WTC11 (cell line): ENCODE results near the gene NAV3. TPM values are rescaled to one million over a fixed set of nuclear protein-coding genes. Genes with fewer than 3 reads are reported as not detected.

Experiments
- ATAC-seq: fragments of 200-7000 bp; cut with Tn5 transposase; 2 replicates; pipeline ENCODE4 v1.10.0; 2021; ENCODE audit warnings: mild to moderate bottlenecking, moderate library complexity
- CTCF ChIA-PET: fragments of 300-600 bp; sonication (Branson Sonifier 250); formaldehyde crosslinking; loops from one replicate; lab custom pipeline; 2021; ENCODE audit warnings: antibody characterized with exemption; lab: Charles Lee
- POLR2A ChIA-PET: fragments of 350-600 bp; sonication (Branson Sonifier 250); formaldehyde crosslinking; loops from one replicate; lab custom pipeline; 2021; ENCODE audit warnings: antibody characterized with exemption; lab: Charles Lee
- DNase-seq: peaks from one replicate; pipeline ENCODE4 v3.0.0; 2021; ENCODE audit warnings: low spot score
- H3K27ac Mint-ChIP-seq: 2 replicates; pipeline ENCODE4 v1.8.0; 2021; ENCODE audit warnings: mixed read lengths
- H3K27me3 Mint-ChIP-seq: 2 replicates; pipeline ENCODE4 v1.8.0; 2021; ENCODE audit warnings: low read depth, mild to moderate bottlenecking, moderate library complexity, mixed read lengths
- H3K36me3 Mint-ChIP-seq: 2 replicates; pipeline ENCODE4 v1.8.0; 2021; ENCODE audit warnings: mixed read lengths
- H3K4me1 Mint-ChIP-seq: 2 replicates; pipeline ENCODE4 v1.8.0; 2022; ENCODE audit warnings: mixed read lengths
- H3K4me3 Mint-ChIP-seq: 2 replicates; pipeline ENCODE4 v1.8.0; 2021; ENCODE audit warnings: mild to moderate bottlenecking, moderate library complexity, mixed read lengths
- H3K9me3 Mint-ChIP-seq: 2 replicates; pipeline ENCODE4 v1.8.0; 2021; ENCODE audit warnings: mixed read lengths
- ATF2 ChIP-seq: sonication (generic); formaldehyde crosslinking; IDR thresholded peaks from 2 replicates; pipeline ENCODE4 v1.8.1; 2022; ENCODE audit warnings: low read depth, missing genetic modification reagents, borderline replicate concordance
- ATF3 ChIP-seq: sonication (generic); formaldehyde crosslinking; conservative IDR thresholded peaks from 2 replicates; pipeline ENCODE4 v1.8.1; 2022; ENCODE audit warnings: mild to moderate bottlenecking, missing genetic modification reagents
- EMX1 ChIP-seq: fragments of 250-450 bp; sonication (Bioruptor Pico); IDR thresholded peaks from 2 replicates; pipeline ENCODE4 v1.8.0; 2021; ENCODE audit warnings: mild to moderate bottlenecking
- GABPB1 ChIP-seq: sonication (generic); formaldehyde crosslinking; IDR thresholded peaks from 2 replicates; pipeline ENCODE4 v1.8.1; 2023; ENCODE audit warnings: mild to moderate bottlenecking, missing genetic modification reagents
- NR3C1 ChIP-seq: sonication (generic); formaldehyde crosslinking; conservative IDR thresholded peaks from 2 replicates; pipeline ENCODE4 v1.8.1; 2023; ENCODE audit warnings: low read depth, mild to moderate bottlenecking, missing genetic modification reagents
- PRDM15 ChIP-seq: sonication (generic); formaldehyde crosslinking; IDR thresholded peaks from 2 replicates; pipeline ENCODE4 v1.8.0; 2022; ENCODE audit warnings: missing genetic modification reagents
- PRRX2 ChIP-seq: fragments of 250-450 bp; sonication (Bioruptor Pico); IDR thresholded peaks from 2 replicates; pipeline ENCODE4 v1.8.0; 2021; ENCODE audit warnings: mild to moderate bottlenecking
- RORB ChIP-seq: fragments of 250-450 bp; sonication (Bioruptor Pico); IDR thresholded peaks from 2 replicates; pipeline ENCODE4 v1.9.0; 2021; ENCODE audit warnings: mild to moderate bottlenecking
- SMAD3 ChIP-seq: sonication (generic); formaldehyde crosslinking; IDR thresholded peaks from 2 replicates; pipeline ENCODE4 v1.8.0; 2022; ENCODE audit warnings: missing genetic modification reagents, mild to moderate bottlenecking, borderline replicate concordance
- SMAD4 ChIP-seq: sonication (generic); formaldehyde crosslinking; IDR thresholded peaks from 2 replicates; pipeline ENCODE4 v1.8.0; 2022; ENCODE audit warnings: mild to moderate bottlenecking, missing genetic modification reagents
- SOX15 ChIP-seq: fragments of 250-450 bp; sonication (Bioruptor Pico); IDR thresholded peaks from 2 replicates; pipeline ENCODE4 v1.9.0; 2021; ENCODE audit warnings: mild to moderate bottlenecking
- SP1 ChIP-seq: sonication (generic); formaldehyde crosslinking; conservative IDR thresholded peaks from 2 replicates; pipeline ENCODE4 v1.8.1; 2022; ENCODE audit warnings: missing genetic modification reagents
- TCF7 ChIP-seq: sonication (generic); formaldehyde crosslinking; IDR thresholded peaks from 2 replicates; pipeline ENCODE4 v1.8.0; 2022; ENCODE audit warnings: mild to moderate bottlenecking, low read depth, missing genetic modification reagents, moderate library complexity
- TEAD1 ChIP-seq: sonication (generic); formaldehyde crosslinking; IDR thresholded peaks from 2 replicates; pipeline ENCODE4 v1.8.0; 2022; ENCODE audit warnings: mild to moderate bottlenecking, missing genetic modification reagents
- ZBTB21 ChIP-seq: sonication (generic); formaldehyde crosslinking; IDR thresholded peaks from 2 replicates; pipeline ENCODE4 v1.8.1; 2023; ENCODE audit warnings: mild to moderate bottlenecking, missing genetic modification reagents, borderline replicate concordance
- ZNF425 ChIP-seq: fragments of 250-450 bp; sonication (Bioruptor Pico); conservative IDR thresholded peaks from 2 replicates; pipeline ENCODE4 v1.9.0; 2021; ENCODE audit warnings: mild to moderate bottlenecking
- ZNF532 ChIP-seq: fragments of 250-450 bp; sonication (Bioruptor Pico); IDR thresholded peaks from 2 replicates; pipeline ENCODE4 v1.9.0; 2021; ENCODE audit warnings: mild to moderate bottlenecking, borderline replicate concordance
- total RNA-seq: library from RNA; stranded (reverse); gene quantifications from 3 replicates; pipeline ENCODE4 v1.2.3, GENCODE V29; 2021

The NAV3 gene
- total RNA-seq, 1 experiment from 2014 or later = 3.3 TPM

- Mint-ChIP-seq H3K4me3 (no peak overlapping the region), H3K36me3 (no peaks in the 10 kb centered on the region), H3K27ac (no peak overlapping the region), H3K27me3 (no peaks in the 10 kb centered on the region), H3K4me1 (0 out of 2 replicates have a peak, but pooled peaks cover 4% of the 10 kb centered on the region), H3K9me3 (no peaks in the 10 kb centered on the region)
- TF ChIP-seq ZNF425 (CRISPR knock-in tag) = no peak
- no peak for TF ChIP-seq ATF3 (CRISPR knock-in tag)
- TF ChIP-seq PRDM15 (CRISPR knock-in tag) = no peak
- no peak for TF ChIP-seq TEAD1 (CRISPR knock-in tag)
- TF ChIP-seq ZBTB21 = no peak
- no peak for TF ChIP-seq ATF2 (CRISPR knock-in tag)
- TF ChIP-seq ZNF532 = no peak
- DNase-seq (no peak), ATAC-seq (no peak)
- ChIA-PET POLR2A (no interaction called here), CTCF (interaction anchor here (0.6 kb wide), 1 partner anchor 68 kb away, joined by 5 read pairs; no protein-coding TSS in a partner anchor)
These were observed 16.3 kb upstream of the NAV3 start for GRCh38 chr12:77814386-77814785.

- POLR2A ChIA-PET = no interaction called here
- no peak overlapping the region for H3K27ac Mint-ChIP-seq
- DNase-seq = no peak
- H3K4me3 Mint-ChIP-seq = no peak overlapping the region
- ATAC-seq = no peak
- CTCF ChIA-PET = interaction anchor here (2.1 kb wide), 1 partner anchor 110 kb away, joined by 6 read pairs; no protein-coding TSS in a partner anchor
- TF ChIP-seq TCF7 (CRISPR knock-in tag) = no peak
- TF ChIP-seq, all 79 proteins: peak for 0
- no peaks in the 10 kb centered on the region for H3K9me3 Mint-ChIP-seq
- no peaks in the 10 kb centered on the region for H3K36me3 Mint-ChIP-seq
- no peaks in the 10 kb centered on the region for H3K27me3 Mint-ChIP-seq
- 0 out of 2 replicates have a peak, but pooled peaks cover 4% of the 10 kb centered on the region for H3K4me1 Mint-ChIP-seq
These were observed 14.5 kb upstream of the NAV3 start for GRCh38 chr12:77816196-77816595.

- no peak for ATAC-seq
- no peak for TF ChIP-seq NR3C1 (CRISPR knock-in tag)
- TF ChIP-seq GABPB1 (CRISPR knock-in tag) = no peak
- TF ChIP-seq SP1 (CRISPR knock-in tag) = no peak
- no peak for TF ChIP-seq EMX1
- TF ChIP-seq SOX15 (CRISPR knock-in tag) = no peak
- TF ChIP-seq RORB (CRISPR knock-in tag) = no peak
- TF ChIP-seq PRRX2 (CRISPR knock-in tag) = no peak
- TF ChIP-seq SMAD4 (CRISPR knock-in tag) = no peak
- TF ChIP-seq SMAD3 (CRISPR knock-in tag) = no peak
- TF ChIP-seq PRDM15 (CRISPR knock-in tag) = no peak
These were observed 13.4 kb upstream of the NAV3 start for GRCh38 chr12:77817276-77817675.

More at GRCh38 chr12:77817276-77817675, 13.4 kb upstream of the NAV3 start:
- H3K36me3 Mint-ChIP-seq = no peaks in the 10 kb centered on the region
- no peak overlapping the region for H3K4me3 Mint-ChIP-seq
- ChIA-PET CTCF (interaction anchor here (1.3 to 2.1 kb wide), 2 partner anchors 9 to 108 kb away, joined by 3 to 6 read pairs; no protein-coding TSS in a partner anchor), POLR2A (no interaction called here)
- no peaks in the 10 kb centered on the region for H3K27me3 Mint-ChIP-seq
- no peaks in the 10 kb centered on the region for H3K9me3 Mint-ChIP-seq
- no peak overlapping the region for H3K27ac Mint-ChIP-seq
- DNase-seq = no peak
- no peaks in the 10 kb centered on the region for H3K4me1 Mint-ChIP-seq
